HG03135 (cell line): ENCODE results near the gene ARHGEF3.

Source experiments
- ATAC-seq: cut with Tn5 transposase; IDR thresholded peaks from one replicate; pipeline ENCODE4 v1.9.1; 2021; ENCODE audit warnings: mild to moderate bottlenecking, moderate library complexity; ENCODE audit not compliant: unreplicated experiment

Gene ARHGEF3

GRCh38 chr3:56823984-56824703 lies 22.4 kb upstream of the ARHGEF3 start:
- ATAC-seq = no peak

GRCh38 chr3:56823421-56823926 lies 21.7 kb upstream of the ARHGEF3 start:
- ATAC-seq = no peak

GRCh38 chr3:56822501-56822900 lies 20.8 kb upstream of the ARHGEF3 start:
- ATAC-seq = no peak

GRCh38 chr3:56819016-56819809 lies 17.5 kb upstream of the ARHGEF3 start:
- ATAC-seq = no peak

GRCh38 chr3:56818156-56818985 lies 16.6 kb upstream of the ARHGEF3 start:
- ATAC-seq = no peak

GRCh38 chr3:56817646-56818045 lies 15.9 kb upstream of the ARHGEF3 start:
- ATAC-seq = no peak

GRCh38 chr3:56816061-56816460 lies 14.3 kb upstream of the ARHGEF3 start:
- ATAC-seq = no peak

- no peak for ATAC-seq
Observed at GRCh38 chr3:56815589-56815988, 13.8 kb upstream of the ARHGEF3 start.

GRCh38 chr3:56813653-56813960 lies 11.9 kb upstream of the ARHGEF3 start:
- ATAC-seq = no peak

- ATAC-seq = no peak
Observed at GRCh38 chr3:56812754-56813652, 11.3 kb upstream of the ARHGEF3 start.

GRCh38 chr3:56811546-56812202 lies 9.9 kb upstream of the ARHGEF3 start:
- no peak for ATAC-seq

- ATAC-seq = no peak
Observed at GRCh38 chr3:56810577-56811545, 9.1 kb upstream of the ARHGEF3 start.

GRCh38 chr3:56806407-56806806 lies 4.7 kb upstream of the ARHGEF3 start:
- no peak for ATAC-seq

- no peak for ATAC-seq
Observed at GRCh38 chr3:56802790-56803189, 1.0 kb upstream of the ARHGEF3 start.

GRCh38 chr3:56802378-56802745 lies 613 bp upstream of the ARHGEF3 start:
- no peak for ATAC-seq

GRCh38 chr3:56800832-56801661 lies 702 bp downstream of the ARHGEF3 start:
- ATAC-seq = no peak

- no peak for ATAC-seq
Observed at GRCh38 chr3:56800130-56800831, 1.5 kb downstream of the ARHGEF3 start.
